HG02642 (cell line): ENCODE measurements around the gene RIC8B.

Source experiments
- ATAC-seq: cut with Tn5 transposase; IDR thresholded peaks from one replicate; pipeline ENCODE4 v1.9.1; 2021; ENCODE audit warnings: mild to moderate bottlenecking; ENCODE audit not compliant: unreplicated experiment, poor library complexity

The RIC8B gene

GRCh38 chr12:106757623-106758348 is 16.7 kb upstream of the RIC8B start:
- no peak for ATAC-seq

- no peak for ATAC-seq
These were observed 16.0 kb upstream of the RIC8B start for GRCh38 chr12:106758349-106759110.

GRCh38 chr12:106759526-106760183 is 14.8 kb upstream of the RIC8B start:
- ATAC-seq: peak; percentile 33

GRCh38 chr12:106760184-106760531 is 14.3 kb upstream of the RIC8B start:
- peak; percentile 97 for ATAC-seq

GRCh38 chr12:106764220-106764619 is 10.3 kb upstream of the RIC8B start:
- ATAC-seq: no peak

GRCh38 chr12:106764738-106765137 is 9.7 kb upstream of the RIC8B start:
- no peak for ATAC-seq

GRCh38 chr12:106766393-106766826 is 8.1 kb upstream of the RIC8B start:
- no peak for ATAC-seq

GRCh38 chr12:106767206-106767605 is 7.3 kb upstream of the RIC8B start:
- ATAC-seq: no peak

- ATAC-seq: no peak
These were observed 6.3 kb upstream of the RIC8B start for GRCh38 chr12:106767954-106768822.

- no peak for ATAC-seq
These were observed 5.4 kb upstream of the RIC8B start for GRCh38 chr12:106769078-106769477.

- no peak for ATAC-seq
These were observed 4.9 kb upstream of the RIC8B start for GRCh38 chr12:106769546-106769945.

- ATAC-seq: no peak
These were observed 3.1 kb upstream of the RIC8B start for GRCh38 chr12:106771425-106771824.

GRCh38 chr12:106773286-106774004 is 1.0 kb upstream of the RIC8B start:
- ATAC-seq: no peak

GRCh38 chr12:106774808-106775524 is 484 bp downstream of the RIC8B start:
- ATAC-seq: no peak

- no peak for ATAC-seq
These were observed 2.4 kb downstream of the RIC8B start for GRCh38 chr12:106776897-106777296.

GRCh38 chr12:106780010-106780631 is 5.6 kb downstream of the RIC8B start:
- no peak for ATAC-seq

GRCh38 chr12:106782619-106783018 is 8.1 kb downstream of the RIC8B start:
- ATAC-seq: no peak

- no peak for ATAC-seq
These were observed 9.0 kb downstream of the RIC8B start for GRCh38 chr12:106783515-106783914.

- no peak for ATAC-seq
These were observed 15.5 kb downstream of the RIC8B start for GRCh38 chr12:106790020-106790419.
